Measurements from ENCODE around the gene SGCA. TPM values are rescaled to one million over a fixed set of nuclear protein-coding genes. Genes with fewer than 3 reads are reported as not detected.

Gene SGCA
- total and polyA plus RNA-seq, 4 donors: 0.31 to 1.3 (median 1.2) TPM; not detected in 1

DNA sequence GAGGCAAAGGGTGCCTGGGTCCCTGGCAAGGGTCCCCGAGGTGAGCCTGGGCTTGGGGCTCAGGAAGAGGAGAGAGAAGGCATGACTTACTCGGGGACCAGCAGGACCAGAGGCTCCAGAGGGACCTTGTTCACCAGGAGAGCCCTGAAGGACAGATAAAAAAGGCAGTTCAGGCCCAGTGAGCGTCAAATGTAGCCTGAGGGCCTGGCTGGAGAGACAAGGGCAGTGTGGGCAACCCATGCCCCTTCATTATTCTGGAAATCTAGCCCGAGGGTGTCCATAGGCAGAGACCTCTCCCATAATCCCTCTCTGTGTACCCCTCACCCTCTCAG lies 21.6 kb downstream of the SGCA start:
- 76% methylated on average over 4 of the region's 4 CpGs for WGBS
- no peak overlapping the region for H3K9ac ChIP-seq (ENCODE audit: low read depth in 1 of 2, low read length in 2 of 2)
- peaks cover 0 to 2% (median 0%) of the 10 kb centered on the region in 4 donors for H3K36me3 ChIP-seq (ENCODE audit: control insufficient read depth in 4 of 4, insufficient read depth in 3 of 4, low read depth in 1 of 4, low read length in 3 of 4)

DNA sequence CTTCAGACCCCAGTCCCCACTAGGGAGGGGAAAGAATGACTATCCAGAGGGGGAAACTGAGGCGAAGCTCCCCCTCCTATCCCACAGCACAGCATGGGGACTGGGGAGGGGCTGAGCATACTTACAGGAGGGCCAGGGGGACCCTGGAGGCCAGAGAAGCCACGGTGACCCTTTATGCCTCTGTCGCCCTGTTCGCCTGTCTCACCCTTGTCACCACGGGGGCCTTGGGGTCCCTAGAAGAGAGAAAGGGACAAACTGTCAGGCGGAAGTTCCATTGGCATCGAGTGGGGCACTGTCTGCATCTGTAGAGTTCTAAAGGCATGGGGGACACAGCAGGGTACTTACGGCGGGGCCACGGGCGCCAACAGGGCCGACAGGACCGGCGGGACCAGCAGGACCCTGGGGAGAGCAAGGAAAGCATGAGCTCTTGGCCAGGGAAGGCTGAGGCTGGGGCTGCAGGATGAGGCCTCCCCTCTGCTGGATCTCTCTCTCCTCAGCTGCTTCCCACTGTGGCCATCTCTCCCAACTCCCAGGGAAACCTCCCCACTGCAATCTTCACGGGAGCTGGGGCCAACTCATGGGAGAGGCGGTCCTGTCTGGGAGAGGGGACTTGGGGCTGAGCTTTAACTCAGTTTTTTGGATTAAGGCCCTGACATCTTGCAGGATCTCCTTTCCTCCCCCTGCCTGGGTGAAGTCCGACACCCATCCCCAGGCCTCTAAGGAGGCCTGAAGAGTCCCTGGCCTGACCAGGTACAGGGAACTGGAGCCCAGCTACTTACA lies 22.1 kb downstream of the SGCA start:
- no peak for DNase-seq (ENCODE audit: low spot score)
- Histone ChIP-seq H3K36me3 (ENCODE audit: control insufficient read depth in 4 of 4, insufficient read depth in 3 of 4, low read depth in 1 of 4, low read length in 3 of 4) (peaks cover 0 to 2% (median 0%) of the 10 kb centered on the region in 4 donors), H3K27me3 (ENCODE audit: control insufficient read depth in 4 of 4, insufficient read depth in 4 of 4, low read length in 3 of 4) (no peaks in the 10 kb centered on the region), H3K4me3 (ENCODE audit: low read depth in 1 of 3, low read length in 3 of 3) (no peak overlapping the region), H3K9ac (ENCODE audit: low read depth in 1 of 2, low read length in 2 of 2) (no peak overlapping the region), H3K9me3 (ENCODE audit: control insufficient read depth in 4 of 4, low read length in 3 of 4) (no peaks in the 10 kb centered on the region), H3K27ac (ENCODE audit: low read depth in 1 of 2, low read length in 2 of 2) (no peak overlapping the region), H3K4me1 (ENCODE audit: control insufficient read depth in 4 of 4, insufficient read depth in 4 of 4, low read length in 3 of 4) (no peaks in the 10 kb centered on the region)
- WGBS: 87% methylated on average over 17 of the region's 17 CpGs
- TF ChIP-seq, protein P1, sequence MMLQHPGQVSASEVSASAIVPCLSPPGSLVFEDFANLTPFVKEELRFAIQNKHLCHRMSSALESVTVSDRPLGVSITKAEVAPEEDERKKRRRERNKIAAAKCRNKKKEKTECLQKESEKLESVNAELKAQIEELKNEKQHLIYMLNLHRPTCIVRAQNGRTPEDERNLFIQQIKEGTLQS (IDR thresholded peaks at IDR 0.05): no peak
- TF ChIP-seq EGR1 (IDR thresholded peaks at IDR 0.05; ENCODE audit: low read depth in 2 of 2): no peak
- TF ChIP-seq, protein P2, sequence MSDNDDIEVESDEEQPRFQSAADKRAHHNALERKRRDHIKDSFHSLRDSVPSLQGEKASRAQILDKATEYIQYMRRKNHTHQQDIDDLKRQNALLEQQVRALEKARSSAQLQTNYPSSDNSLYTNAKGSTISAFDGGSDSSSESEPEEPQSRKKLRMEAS (IDR thresholded peaks at IDR 0.05): no peak
- TF ChIP-seq FOXA2 (IDR thresholded peaks at IDR 0.05): no peak
- TF ChIP-seq YY1 (IDR thresholded peaks at IDR 0.05): no peak

More for the DNA sequence above, 21.6 kb downstream of the SGCA start:
- no peak overlapping the region for H3K27ac ChIP-seq (ENCODE audit: low read depth in 1 of 2, low read length in 2 of 2)
- H3K4me3 ChIP-seq (ENCODE audit: low read depth in 1 of 3, low read length in 3 of 3): no peak overlapping the region
- H3K9me3 ChIP-seq (ENCODE audit: control insufficient read depth in 4 of 4, low read length in 3 of 4): no peaks in the 10 kb centered on the region
- H3K27me3 ChIP-seq (ENCODE audit: control insufficient read depth in 4 of 4, insufficient read depth in 4 of 4, low read length in 3 of 4): no peaks in the 10 kb centered on the region
- no peak for DNase-seq (ENCODE audit: low spot score)
- H3K4me1 ChIP-seq (ENCODE audit: control insufficient read depth in 4 of 4, insufficient read depth in 4 of 4, low read length in 3 of 4): no peaks in the 10 kb centered on the region
- TF ChIP-seq RXRA (IDR thresholded peaks at IDR 0.05): no peak
- TF ChIP-seq YY1 (IDR thresholded peaks at IDR 0.05): no peak
- TF ChIP-seq, protein P2 (IDR thresholded peaks at IDR 0.05): no peak
- no peak for TF ChIP-seq HNF4A (conservative IDR thresholded peaks at IDR 0.05)
- TF ChIP-seq FOXA2 (IDR thresholded peaks at IDR 0.05): no peak
- no peak for TF ChIP-seq GABPA (IDR thresholded peaks at IDR 0.05 in 1 of 2, conservative IDR thresholded peaks at IDR 0.05 in 1 of 2)
- no peak for TF ChIP-seq SP1 (IDR thresholded peaks at IDR 0.05)
- no peak for TF ChIP-seq HNF4G (IDR thresholded peaks at IDR 0.05)
- TF ChIP-seq, protein P3, sequence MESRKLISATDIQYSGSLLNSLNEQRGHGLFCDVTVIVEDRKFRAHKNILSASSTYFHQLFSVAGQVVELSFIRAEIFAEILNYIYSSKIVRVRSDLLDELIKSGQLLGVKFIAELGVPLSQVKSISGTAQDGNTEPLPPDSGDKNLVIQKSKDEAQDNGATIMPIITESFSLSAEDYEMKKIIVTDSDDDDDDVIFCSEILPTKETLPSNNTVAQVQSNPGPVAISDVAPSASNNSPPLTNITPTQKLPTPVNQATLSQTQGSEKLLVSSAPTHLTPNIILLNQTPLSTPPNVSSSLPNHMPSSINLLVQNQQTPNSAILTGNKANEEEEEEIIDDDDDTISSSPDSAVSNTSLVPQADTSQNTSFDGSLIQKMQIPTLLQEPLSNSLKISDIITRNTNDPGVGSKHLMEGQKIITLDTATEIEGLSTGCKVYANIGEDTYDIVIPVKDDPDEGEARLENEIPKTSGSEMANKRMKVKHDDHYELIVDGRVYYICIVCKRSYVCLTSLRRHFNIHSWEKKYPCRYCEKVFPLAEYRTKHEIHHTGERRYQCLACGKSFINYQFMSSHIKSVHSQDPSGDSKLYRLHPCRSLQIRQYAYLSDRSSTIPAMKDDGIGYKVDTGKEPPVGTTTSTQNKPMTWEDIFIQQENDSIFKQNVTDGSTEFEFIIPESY (IDR thresholded peaks at IDR 0.05): no peak

DNA sequence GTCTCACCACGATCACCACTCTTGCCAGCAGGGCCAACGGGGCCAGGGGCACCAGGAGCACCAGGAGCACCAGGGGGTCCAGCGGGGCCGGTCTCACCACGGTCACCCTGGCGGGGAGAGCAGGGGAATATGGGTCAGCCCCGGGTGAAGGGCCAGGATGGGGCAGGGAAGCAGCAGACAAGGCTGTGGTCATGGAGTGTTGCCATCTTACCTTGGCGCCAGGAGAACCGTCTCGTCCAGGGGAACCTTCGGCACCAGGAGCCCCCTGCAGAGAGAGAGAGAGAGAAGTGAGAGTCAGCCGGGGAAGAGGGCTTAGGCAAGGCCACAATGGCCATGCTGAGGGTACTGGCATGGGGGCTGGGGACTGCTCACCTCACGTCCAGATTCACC lies 22.7 kb downstream of the SGCA start:
- Histone ChIP-seq H3K27me3 (ENCODE audit: control insufficient read depth in 4 of 4, insufficient read depth in 4 of 4, low read length in 3 of 4) (no peaks in the 10 kb centered on the region), H3K27ac (ENCODE audit: low read depth in 1 of 2, low read length in 2 of 2) (no peak overlapping the region), H3K4me3 (ENCODE audit: low read depth in 1 of 3, low read length in 3 of 3) (no peak overlapping the region), H3K36me3 (ENCODE audit: control insufficient read depth in 4 of 4, insufficient read depth in 3 of 4, low read depth in 1 of 4, low read length in 3 of 4) (peaks cover 0 to 2% (median 0%) of the 10 kb centered on the region in 4 donors), H3K9me3 (ENCODE audit: control insufficient read depth in 4 of 4, low read length in 3 of 4) (no peaks in the 10 kb centered on the region), H3K9ac (ENCODE audit: low read depth in 1 of 2, low read length in 2 of 2) (no peak overlapping the region), H3K4me1 (ENCODE audit: control insufficient read depth in 4 of 4, insufficient read depth in 4 of 4, low read length in 3 of 4) (no peaks in the 10 kb centered on the region)
- no peak for DNase-seq (ENCODE audit: low spot score)
- 86% methylated on average over 13 of the region's 13 CpGs for WGBS
- TF ChIP-seq RAD21 (IDR thresholded peaks at IDR 0.05) (no peak), TAF1 (conservative IDR thresholded peaks at IDR 0.05) (no peak), HNF4G (IDR thresholded peaks at IDR 0.05) (no peak), FOXA2 (IDR thresholded peaks at IDR 0.05) (no peak), NR2F2 (IDR thresholded peaks at IDR 0.05) (no peak), RXRA (IDR thresholded peaks at IDR 0.05) (no peak), EGR1 (IDR thresholded peaks at IDR 0.05; ENCODE audit: low read depth in 2 of 2) (no peak), FOXA1 (IDR thresholded peaks at IDR 0.05) (no peak), YY1 (IDR thresholded peaks at IDR 0.05) (no peak)
- TF ChIP-seq, protein P1 (IDR thresholded peaks at IDR 0.05): no peak
- TF ChIP-seq, protein P2 (IDR thresholded peaks at IDR 0.05): no peak
- TF ChIP-seq, protein P4, sequence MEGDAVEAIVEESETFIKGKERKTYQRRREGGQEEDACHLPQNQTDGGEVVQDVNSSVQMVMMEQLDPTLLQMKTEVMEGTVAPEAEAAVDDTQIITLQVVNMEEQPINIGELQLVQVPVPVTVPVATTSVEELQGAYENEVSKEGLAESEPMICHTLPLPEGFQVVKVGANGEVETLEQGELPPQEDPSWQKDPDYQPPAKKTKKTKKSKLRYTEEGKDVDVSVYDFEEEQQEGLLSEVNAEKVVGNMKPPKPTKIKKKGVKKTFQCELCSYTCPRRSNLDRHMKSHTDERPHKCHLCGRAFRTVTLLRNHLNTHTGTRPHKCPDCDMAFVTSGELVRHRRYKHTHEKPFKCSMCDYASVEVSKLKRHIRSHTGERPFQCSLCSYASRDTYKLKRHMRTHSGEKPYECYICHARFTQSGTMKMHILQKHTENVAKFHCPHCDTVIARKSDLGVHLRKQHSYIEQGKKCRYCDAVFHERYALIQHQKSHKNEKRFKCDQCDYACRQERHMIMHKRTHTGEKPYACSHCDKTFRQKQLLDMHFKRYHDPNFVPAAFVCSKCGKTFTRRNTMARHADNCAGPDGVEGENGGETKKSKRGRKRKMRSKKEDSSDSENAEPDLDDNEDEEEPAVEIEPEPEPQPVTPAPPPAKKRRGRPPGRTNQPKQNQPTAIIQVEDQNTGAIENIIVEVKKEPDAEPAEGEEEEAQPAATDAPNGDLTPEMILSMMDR (IDR thresholded peaks at IDR 0.05; ENCODE audit: low read depth, low read length, missing input control): no peak
- TF ChIP-seq, protein P5, sequence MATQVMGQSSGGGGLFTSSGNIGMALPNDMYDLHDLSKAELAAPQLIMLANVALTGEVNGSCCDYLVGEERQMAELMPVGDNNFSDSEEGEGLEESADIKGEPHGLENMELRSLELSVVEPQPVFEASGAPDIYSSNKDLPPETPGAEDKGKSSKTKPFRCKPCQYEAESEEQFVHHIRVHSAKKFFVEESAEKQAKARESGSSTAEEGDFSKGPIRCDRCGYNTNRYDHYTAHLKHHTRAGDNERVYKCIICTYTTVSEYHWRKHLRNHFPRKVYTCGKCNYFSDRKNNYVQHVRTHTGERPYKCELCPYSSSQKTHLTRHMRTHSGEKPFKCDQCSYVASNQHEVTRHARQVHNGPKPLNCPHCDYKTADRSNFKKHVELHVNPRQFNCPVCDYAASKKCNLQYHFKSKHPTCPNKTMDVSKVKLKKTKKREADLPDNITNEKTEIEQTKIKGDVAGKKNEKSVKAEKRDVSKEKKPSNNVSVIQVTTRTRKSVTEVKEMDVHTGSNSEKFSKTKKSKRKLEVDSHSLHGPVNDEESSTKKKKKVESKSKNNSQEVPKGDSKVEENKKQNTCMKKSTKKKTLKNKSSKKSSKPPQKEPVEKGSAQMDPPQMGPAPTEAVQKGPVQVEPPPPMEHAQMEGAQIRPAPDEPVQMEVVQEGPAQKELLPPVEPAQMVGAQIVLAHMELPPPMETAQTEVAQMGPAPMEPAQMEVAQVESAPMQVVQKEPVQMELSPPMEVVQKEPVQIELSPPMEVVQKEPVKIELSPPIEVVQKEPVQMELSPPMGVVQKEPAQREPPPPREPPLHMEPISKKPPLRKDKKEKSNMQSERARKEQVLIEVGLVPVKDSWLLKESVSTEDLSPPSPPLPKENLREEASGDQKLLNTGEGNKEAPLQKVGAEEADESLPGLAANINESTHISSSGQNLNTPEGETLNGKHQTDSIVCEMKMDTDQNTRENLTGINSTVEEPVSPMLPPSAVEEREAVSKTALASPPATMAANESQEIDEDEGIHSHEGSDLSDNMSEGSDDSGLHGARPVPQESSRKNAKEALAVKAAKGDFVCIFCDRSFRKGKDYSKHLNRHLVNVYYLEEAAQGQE (IDR thresholded peaks at IDR 0.05): no peak

Measured in liver (tissue), 9 donors.